Measurements from ENCODE around the gene ZNF335.

DNA sequence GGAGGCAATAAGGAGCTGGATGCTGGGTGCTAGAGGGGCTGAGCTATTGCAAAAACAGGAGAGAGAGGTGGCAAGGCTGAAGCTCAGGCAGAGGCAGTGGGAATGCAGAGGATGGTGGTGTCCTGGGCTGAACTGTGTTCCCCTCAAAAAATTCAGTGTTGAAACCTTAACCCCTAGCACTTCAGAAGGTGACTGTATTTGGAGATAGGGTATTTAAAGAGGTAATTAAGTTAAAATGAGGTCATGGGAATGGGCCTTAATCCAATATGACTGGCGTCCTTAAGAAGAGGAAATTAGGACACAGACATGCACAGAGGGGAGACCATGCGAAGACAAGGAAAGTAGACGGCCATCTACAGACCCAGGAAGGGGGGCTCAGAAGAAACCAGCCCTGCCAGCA, 25.2 kb upstream of the ZNF335 start:
- TF ChIP-seq CTCF (IDR thresholded peaks at IDR 0.05) (no peak), POLR2A (IDR thresholded peaks at IDR 0.05) (no peak)
